SK-N-SH (cell line): Measurements from ENCODE around the gene EPHA6. TPM values are rescaled to one million over a fixed set of nuclear protein-coding genes. Genes with fewer than 3 reads are reported as not detected.

ENCODE experiments used
- CTCF ChIA-PET: fragments of 300-600, 350-600 bp; formaldehyde crosslinking; extraction: SDS; loops from one replicate; lab custom pipeline; 2021; lab: Yijun Ruan, JAX
- POLR2A ChIA-PET: fragments of 350-600 bp; sonication (Branson Sonifier 250); formaldehyde crosslinking; extraction: SDS; loops from one replicate; lab custom pipeline; 2020; ENCODE audit warnings: antibody characterized with exemption, inconsistent platforms; lab: Yijun Ruan, JAX
- DNase-seq: peaks from one replicate; pipeline ENCODE4 v3.0.0; 2012
- H2AFZ ChIP-seq: fragments of 200-600 bp; sonication (generic); 2 replicates; pipeline ENCODE4 v1.8.1; 2016; ENCODE audit warnings: antibody characterized with exemption, mild to moderate bottlenecking, low read depth
- H3F3A ChIP-seq: fragments of 200-600 bp; sonication (generic); replicated peaks from 2 replicates; pipeline ENCODE3; 2016; ENCODE audit warnings: antibody characterized with exemption, mild to moderate bottlenecking; ENCODE audit not compliant: insufficient read depth
- H3K27ac ChIP-seq, 2 experiments: fragments of 200-500 bp in 1 of 2; fragments of 200-600 bp in 1 of 2; sonication (Bioruptor generic) in 1 of 2; sonication (generic), shearing (Covaris generic) in 1 of 2; 2 replicates each; pipeline versions ENCODE4 v1.5.1 to v1.6.1; 2014 to 2016; ENCODE audit warnings: low read depth in 2 of 2, inconsistent platforms in 1 of 2, low read length in 1 of 2, mild to moderate bottlenecking in 1 of 2, mixed read lengths in 1 of 2
- H3K27me3 ChIP-seq: fragments of 200-600 bp; sonication (generic), shearing (Covaris generic); 2 replicates; pipeline ENCODE4 v1.6.1; 2016; ENCODE audit warnings: mixed run types; ENCODE audit not compliant: insufficient read depth
- H3K36me3 ChIP-seq, 2 experiments: fragments of 200-500 bp in 1 of 2; fragments of 200-600 bp in 1 of 2; sonication (Bioruptor generic) in 1 of 2; sonication (generic) in 1 of 2; replicated peaks in 1 of 2; 2 replicates each; pipeline versions ENCODE3 to v1.5.1; 2014 to 2016; ENCODE audit warnings: low read length in 1 of 2, mild to moderate bottlenecking in 1 of 2; ENCODE audit not compliant: insufficient read depth in 2 of 2, control insufficient read depth in 1 of 2
- H3K4me1 ChIP-seq, 2 experiments: fragments of 200-500 bp in 1 of 2; fragments of 200-600 bp in 1 of 2; sonication (Bioruptor generic) in 1 of 2; sonication (generic), shearing (Covaris generic) in 1 of 2; 2 replicates each; pipeline versions ENCODE4 v1.5.1 to v1.6.1; 2014 to 2016; ENCODE audit warnings: low read depth in 1 of 2, low read length in 1 of 2, mixed run types in 1 of 2; ENCODE audit not compliant: insufficient read depth in 2 of 2, control insufficient read depth in 1 of 2
- H3K4me2 ChIP-seq: fragments of 200-600 bp; sonication (generic), shearing (Covaris generic); 2 replicates; pipeline ENCODE4 v1.6.1; 2017; ENCODE audit warnings: mixed run types
- H3K4me3 ChIP-seq, 2 experiments: fragments of 200-500 bp in 1 of 2; fragments of 200-600 bp in 1 of 2; sonication (Bioruptor generic) in 1 of 2; sonication (generic), shearing (Covaris generic) in 1 of 2; 2 replicates each; pipeline versions ENCODE4 v1.5.1 to v1.8.1; 2014 to 2016; ENCODE audit warnings: low read depth in 2 of 2, inconsistent platforms in 1 of 2, low read length in 1 of 2, mild to moderate bottlenecking in 1 of 2, mixed read lengths in 1 of 2, moderate library complexity in 1 of 2
- H3K79me2 ChIP-seq: fragments of 200-600 bp; sonication (generic); 2 replicates; pipeline ENCODE4 v1.8.1; 2017; ENCODE audit warnings: mild to moderate bottlenecking; ENCODE audit not compliant: insufficient read depth
- H3K9ac ChIP-seq: fragments of 200-600 bp; sonication (generic); 2 replicates; pipeline ENCODE4 v1.6.1; 2017; ENCODE audit warnings: mixed run types
- H3K9me2 ChIP-seq: fragments of 200-600 bp; sonication (generic); 2 replicates; pipeline ENCODE4 v1.6.1; 2017; ENCODE audit warnings: mixed run types
- H3K9me3 ChIP-seq: fragments of 200-600 bp; sonication (generic); 2 replicates; pipeline ENCODE4 v1.6.1; 2017; ENCODE audit warnings: mixed run types, mild to moderate bottlenecking, moderate library complexity
- H4K20me1 ChIP-seq: fragments of 200-600 bp; sonication (generic); 2 replicates; pipeline ENCODE4 v1.6.1; 2017; ENCODE audit warnings: mild to moderate bottlenecking, mixed run types; ENCODE audit not compliant: insufficient read depth
- CHD2 ChIP-seq: fragments of 150-350 bp; IDR thresholded peaks from 2 replicates; pipeline ENCODE4 v1.6.1; 2018; ENCODE audit warnings: low read length; ENCODE audit not compliant: partially characterized antibody
- EZH2phosphoT487 ChIP-seq: fragments of 200-600 bp; sonication (generic); IDR thresholded peaks from 2 replicates; pipeline ENCODE4 v1.6.1; 2017; ENCODE audit warnings: low read depth, mixed run types, mild to moderate bottlenecking, antibody characterized with exemption, moderate library complexity, borderline replicate concordance
- GABPA ChIP-seq: IDR thresholded peaks from 2 replicates; pipeline ENCODE4 v1.4.0; 2012; ENCODE audit warnings: low read depth, mild to moderate bottlenecking
- IRF3 ChIP-seq: fragments of 150-350 bp; IDR thresholded peaks from 2 replicates; pipeline ENCODE4 v1.6.1; 2016; ENCODE audit warnings: mild to moderate bottlenecking, low read depth, low read length
- MEF2A ChIP-seq: IDR thresholded peaks from 2 replicates; pipeline ENCODE4 v1.4.0; 2012; ENCODE audit warnings: low read depth, borderline replicate concordance
- NRF1 ChIP-seq: IDR thresholded peaks from 2 replicates; pipeline ENCODE4 v1.6.1; 2012; ENCODE audit warnings: low read depth, mild to moderate bottlenecking, low read length
- POLR2AphosphoS5 ChIP-seq: IDR thresholded peaks from 2 replicates; pipeline ENCODE4 v1.6.1; 2012; ENCODE audit warnings: low read depth, low read length
- RAD21 ChIP-seq: IDR thresholded peaks from 2 replicates; pipeline ENCODE4 v1.6.1; 2012; ENCODE audit warnings: mild to moderate bottlenecking, low read length
- REST ChIP-seq: IDR thresholded peaks from 2 replicates; pipeline ENCODE4 v1.6.1; 2012; ENCODE audit warnings: mild to moderate bottlenecking, low read depth, low read length, moderate library complexity
- SIN3A ChIP-seq: IDR thresholded peaks from 2 replicates; pipeline ENCODE4 v1.6.1; 2012; ENCODE audit warnings: low read depth, mild to moderate bottlenecking, low read length, moderate library complexity, borderline replicate concordance
- SMC3 ChIP-seq: IDR thresholded peaks from 2 replicates; pipeline ENCODE4 v1.6.1; 2012; ENCODE audit warnings: low read depth, low read length, improper control_type of control experiment
- TAF1 ChIP-seq: IDR thresholded peaks from 2 replicates; pipeline ENCODE4 v1.6.1; 2012; ENCODE audit warnings: low read depth, mild to moderate bottlenecking, low read length, moderate library complexity, borderline replicate concordance
- TCF12 ChIP-seq: IDR thresholded peaks from 2 replicates; pipeline ENCODE4 v1.4.0; 2012
- USF1 ChIP-seq: IDR thresholded peaks from 2 replicates; pipeline ENCODE4 v1.4.0; 2012; ENCODE audit warnings: low read depth, borderline replicate concordance
- USF2 ChIP-seq: fragments of 150-350 bp; IDR thresholded peaks from 2 replicates; pipeline ENCODE4 v1.6.1; 2017; ENCODE audit warnings: antibody characterized with exemption, low read length, low read depth, borderline replicate concordance
- ZBTB33 ChIP-seq: IDR thresholded peaks from 2 replicates; pipeline ENCODE4 v1.4.0; 2012; ENCODE audit warnings: low read depth, borderline replicate concordance
- WGBS: methylation state at CpG from one replicate; pipeline ENCODE4 v1.1.6; 2017; ENCODE audit warnings: low lambda C conversion rate; 5-methylcytosine and 5-hydroxymethylcytosine counted together
- polyA plus RNA-seq, 3 experiments: library from polyadenylated mRNA; depleted of rRNA; stranded (reverse); fragments of >200 nt; gene quantifications; 2 replicates each; pipeline ENCODE4 v1.2.3, GENCODE V29; 2012

EPHA6 gene
- polyA plus RNA-seq, 1 of the 3 experiments (the other 2 are of a cell fraction) = not detected

- H3K27me3 ChIP-seq = no peaks in the 10 kb centered on the region
- H3K9me2 ChIP-seq = no peaks in the 10 kb centered on the region
- no peak overlapping the region for H2AFZ ChIP-seq
- ChIA-PET CTCF (no interaction called here), POLR2A (no interaction called here)
- no peak for TF ChIP-seq SMC3
- no peak for TF ChIP-seq POLR2AphosphoS5
- no peak for TF ChIP-seq SIN3A
- TF ChIP-seq MEF2A = no peak
- no peak for TF ChIP-seq RAD21
- no peak for TF ChIP-seq USF2
- TF ChIP-seq CHD2 = no peak
- no peak for TF ChIP-seq IRF3
- TF ChIP-seq NRF1 = no peak
- no peaks in the 10 kb centered on the region for H3K4me1 ChIP-seq
- WGBS = 10% methylated on average over 2 of the region's 2 CpGs
- no peak overlapping the region for H3K9ac ChIP-seq
- no peaks in the 10 kb centered on the region for H3F3A ChIP-seq
- H3K9me3 ChIP-seq = no peaks in the 10 kb centered on the region
- H3K79me2 ChIP-seq = no peaks in the 10 kb centered on the region
- H3K36me3 ChIP-seq = no peaks in the 10 kb centered on the region
- no peak overlapping the region for H3K4me2 ChIP-seq
- no peaks in the 10 kb centered on the region for H4K20me1 ChIP-seq
- DNase-seq = no peak
- no peak overlapping the region for H3K27ac ChIP-seq
- H3K4me3 ChIP-seq = no peak overlapping the region
Observed at GRCh38 chr3:97043411-97043810, 229.0 kb downstream of the EPHA6 start.

GRCh38 chr3:97057365-97057764 lies 243.0 kb downstream of the EPHA6 start:
- 12% methylated on average over 3 of the region's 3 CpGs for WGBS
- no peak for TF ChIP-seq IRF3
- no peak for TF ChIP-seq GABPA
- no peak for TF ChIP-seq EZH2phosphoT487
- TF ChIP-seq TCF12 = no peak
- TF ChIP-seq ZBTB33 = no peak
- no peak for TF ChIP-seq REST
- TF ChIP-seq USF2 = no peak
- no peak for TF ChIP-seq RAD21
- no peak for TF ChIP-seq TAF1
- TF ChIP-seq USF1 = no peak
- no peak for TF ChIP-seq CHD2

More at GRCh38 chr3:97057365-97057764, 243.0 kb downstream of the EPHA6 start:
- ChIA-PET CTCF (no interaction called here), POLR2A (no interaction called here)
- H3K4me3 ChIP-seq = no peak overlapping the region
- no peaks in the 10 kb centered on the region for H3F3A ChIP-seq
- H2AFZ ChIP-seq = no peak overlapping the region
- no peaks in the 10 kb centered on the region for H4K20me1 ChIP-seq
- no peaks in the 10 kb centered on the region for H3K9me2 ChIP-seq
- H3K9ac ChIP-seq = no peak overlapping the region
- H3K4me1 ChIP-seq = no peaks in the 10 kb centered on the region
- no peak for DNase-seq
- H3K79me2 ChIP-seq = no peaks in the 10 kb centered on the region
- H3K36me3 ChIP-seq = no peaks in the 10 kb centered on the region
- no peaks in the 10 kb centered on the region for H3K9me3 ChIP-seq
- no peak overlapping the region for H3K27ac ChIP-seq
- H3K27me3 ChIP-seq = no peaks in the 10 kb centered on the region
- H3K4me2 ChIP-seq = no peak overlapping the region
